ENCODE results near the gene FPGS. TPM values are rescaled to one million over a fixed set of nuclear protein-coding genes. Genes with fewer than 3 reads are reported as not detected.

FPGS gene
- total and polyA plus RNA-seq, 11 donors: 36.8 to 55.1 (median 41.5) TPM

DNA sequence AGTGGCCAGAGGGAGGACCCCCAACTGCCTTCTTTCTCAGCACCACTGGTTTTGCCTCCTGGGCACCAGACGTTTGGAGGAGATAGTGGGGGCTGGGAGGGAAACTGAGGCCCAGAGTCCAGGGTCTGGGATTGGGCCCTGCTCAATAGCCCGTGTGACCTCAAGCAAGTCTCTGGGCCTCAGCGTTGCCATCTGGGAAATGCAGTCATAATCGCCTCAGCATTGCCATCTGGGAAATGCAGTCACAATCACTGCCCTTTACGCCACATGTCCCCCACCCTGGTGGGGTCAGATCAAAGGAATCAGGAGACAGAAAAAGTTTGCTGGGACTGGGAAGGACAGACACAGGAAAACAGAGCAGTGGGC lies 25.8 kb upstream of the FPGS start:
- H3K4me3 ChIP-seq: peak overlapping the region in 10 of 12 donors; percentile 6 to 63 (median 47)
- peak overlapping the region in 9 of 12 donors; percentile 11 to 94 (median 43) for H3K27ac ChIP-seq
- WGBS, 4 donors: 59 to 70% (median 66%) methylated on average over 3 to 5 of the region's 5 CpGs
- no peaks in the 10 kb centered on the region for H3K9me3 ChIP-seq
- intact Hi-C loops (cut with DNase I): no loop called here
- H3K4me1 ChIP-seq: peaks cover 0 to 72% (median 20%) of the 10 kb centered on the region in 12 donors
- TF ChIP-seq POLR2A (IDR thresholded peaks at IDR 0.05): no peak
- no peak for TF ChIP-seq CTCF (IDR thresholded peaks at IDR 0.05)
- DNase-seq (no peak), ATAC-seq (no peak)
- peaks cover 0 to 14% (median 0%) of the 10 kb centered on the region in 9 donors for H3K36me3 ChIP-seq
- no peaks in the 10 kb centered on the region for H3K27me3 ChIP-seq

DNA sequence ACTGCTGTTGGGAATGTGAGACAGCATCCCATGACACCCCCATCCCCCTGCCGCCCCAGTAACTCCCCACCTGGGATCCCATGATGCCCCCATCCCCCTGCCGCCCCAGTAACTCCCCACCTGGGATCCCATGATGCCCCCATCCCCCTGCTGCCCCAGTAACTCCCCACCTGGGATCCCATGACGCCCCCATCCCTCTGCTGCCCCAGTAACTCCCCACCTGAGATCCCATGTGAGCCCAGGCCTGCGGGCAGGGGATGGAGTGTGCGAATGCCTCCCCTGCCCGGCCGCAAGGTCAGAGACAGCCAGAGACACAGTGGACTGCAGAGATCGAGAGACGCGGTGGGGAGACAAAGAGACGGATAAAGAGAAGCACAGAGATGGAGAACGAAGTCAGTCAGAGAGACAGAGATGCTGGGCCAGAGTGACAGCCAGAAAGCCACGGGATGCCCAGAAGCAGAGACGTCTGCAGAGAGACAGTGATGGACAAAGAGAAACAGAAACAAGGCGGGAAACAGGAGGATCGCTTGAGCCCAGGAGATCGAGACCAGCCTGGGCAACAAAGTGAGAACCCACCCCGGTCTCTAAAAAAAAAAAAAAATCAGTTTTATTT lies 25.2 kb upstream of the FPGS start:
- DNase-seq (no peak), ATAC-seq (no peak)
- H3K4me3 ChIP-seq: peak overlapping the region in 11 of 12 donors; percentile 6 to 63 (median 45)
- WGBS, 4 donors: 66 to 79% (median 74%) methylated on average over 17 to 18 of the region's 18 CpGs
- H3K9me3 ChIP-seq: no peaks in the 10 kb centered on the region
- peaks cover 0 to 75% (median 20%) of the 10 kb centered on the region in 12 donors for H3K4me1 ChIP-seq
- H3K36me3 ChIP-seq: peaks cover 0 to 14% (median 0%) of the 10 kb centered on the region in 9 donors
- intact Hi-C loops (cut with DNase I): no loop called here
- H3K27me3 ChIP-seq: no peaks in the 10 kb centered on the region
- TF ChIP-seq CTCF (IDR thresholded peaks at IDR 0.05) (no peak), POLR2A (IDR thresholded peaks at IDR 0.05) (no peak)
- H3K27ac ChIP-seq: peak overlapping the region in 9 of 12 donors; percentile 43 to 94 (median 73)

- 34 to 40% (median 38%) methylated on average over 12 to 13 of the region's 13 CpGs for WGBS, 4 donors
- intact Hi-C loops (cut with DNase I): no loop called here
- Histone ChIP-seq H3K4me3 (peak within 1 kb of the TSS in 11 of 12 donors; percentile 6 to 63 (median 45)), H3K36me3 (peaks cover 0 to 8% (median 0%) of the 10 kb centered on the region in 9 donors), H3K27ac (peak within 1 kb of the TSS in 11 of 12 donors; percentile 43 to 94 (median 73)), H3K4me1 (peaks cover 0 to 81% (median 23%) of the 10 kb centered on the region in 12 donors), H3K9me3 (no peaks in the 10 kb centered on the region), H3K27me3 (no peaks in the 10 kb centered on the region)
- ATAC-seq: peak; percentile 29 to 82 (median 74)
- TF ChIP-seq CTCF (IDR thresholded peaks at IDR 0.05): no peak
- TF ChIP-seq POLR2A (IDR thresholded peaks at IDR 0.05): peak in 1 of 2 donors; percentile 25
- DNase-seq: peak; percentile 71 to 89 (median 76)
Observed at GRCh38 chr9:127778280-127779135, 24.2 kb upstream of the FPGS start, which contains the start of gene SH2D3C. Gene SH2D3C, minus strand, starts transcription at chr9:127778666. Its CDS starts 39 bp downstream, at chr9:127778627.
